ENCODE results near the gene MAPK1.
A peak's percentile ranks its signal among the peaks of the same experiment; 100 is the strongest.
"Not testable (repeated sequence)": the region's sequence is repeated elsewhere in the genome, so short reads cannot be mapped to it uniquely, and the experiment has no call there.

The MAPK1 gene

DNA sequence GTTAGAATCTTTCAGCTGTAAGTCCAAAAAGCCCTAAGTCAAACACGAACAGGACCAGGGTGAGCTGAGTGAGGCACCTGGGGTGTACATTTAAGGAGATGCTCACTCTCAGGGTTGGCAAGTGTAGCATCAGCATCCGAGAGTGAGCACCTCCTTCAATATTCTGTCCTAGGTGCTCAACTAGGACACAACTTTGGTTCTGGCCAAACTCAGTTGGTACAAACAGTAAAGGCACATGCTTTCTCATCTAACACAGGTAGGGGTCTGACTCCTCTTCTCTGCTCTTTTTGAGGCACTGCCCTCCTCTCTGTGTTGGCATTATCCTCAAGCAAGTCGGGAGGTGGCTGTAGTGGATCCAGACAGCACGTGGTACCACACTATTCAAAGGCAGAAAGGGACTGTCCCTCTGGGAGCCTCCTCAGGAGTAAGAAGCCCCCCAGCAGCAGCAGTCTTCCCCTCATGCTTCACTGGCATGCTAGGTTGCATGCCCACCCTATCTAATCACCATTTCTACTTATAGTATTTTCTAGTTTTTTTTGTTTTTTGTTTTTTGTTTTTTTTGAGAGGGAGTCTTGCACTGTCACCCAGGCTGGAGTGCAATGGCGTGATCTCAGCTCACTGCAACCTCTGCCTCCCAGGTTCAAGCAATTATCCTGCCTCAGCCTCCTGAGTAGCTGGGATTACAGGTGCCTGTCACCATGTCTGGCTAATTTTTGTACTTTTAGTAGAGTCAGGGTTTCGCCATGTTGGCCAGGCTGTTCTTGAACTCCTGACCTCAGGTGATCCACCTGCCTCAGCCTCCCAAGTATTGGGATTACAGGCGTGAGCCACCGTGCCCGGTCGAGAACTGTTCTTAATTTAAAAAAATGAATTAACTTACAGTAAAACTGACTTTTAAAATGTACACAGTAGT is 14.7 kb upstream of the MAPK1 start:
- DNase-seq = no peak

DNA sequence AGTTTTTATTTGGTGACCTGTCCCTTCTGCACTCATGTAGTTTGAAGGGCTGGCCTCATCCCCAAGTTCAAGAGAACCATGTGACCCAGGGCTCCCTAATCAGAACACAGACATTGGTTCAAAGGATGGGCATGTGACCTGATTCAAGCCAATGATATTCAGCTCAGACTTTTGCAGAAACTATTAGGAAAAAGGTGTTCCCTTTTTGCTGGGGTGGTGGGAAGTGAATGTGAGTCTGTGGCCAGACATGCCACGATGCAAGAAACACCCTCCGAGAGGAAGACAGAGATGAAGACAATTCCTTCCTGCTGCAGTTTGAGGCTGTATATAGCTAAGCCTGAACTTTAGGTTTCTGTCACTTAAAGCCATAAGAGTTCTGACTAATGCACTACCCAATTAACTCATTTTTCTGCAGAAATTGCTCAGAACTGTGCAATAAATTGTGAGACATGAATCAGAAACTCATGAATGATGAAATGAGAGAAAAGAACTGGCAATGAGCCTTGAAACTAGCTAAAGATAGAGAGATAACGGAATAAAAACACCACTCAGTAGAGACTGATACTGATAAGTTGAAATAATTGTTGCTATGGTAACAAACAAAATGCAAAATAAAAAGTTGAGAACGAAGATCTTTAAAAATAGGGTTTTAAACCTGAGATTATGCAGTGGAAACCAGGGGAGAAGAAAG is 9.2 kb upstream of the MAPK1 start:
- DNase-seq = peak; percentile 16 to 35

DNA sequence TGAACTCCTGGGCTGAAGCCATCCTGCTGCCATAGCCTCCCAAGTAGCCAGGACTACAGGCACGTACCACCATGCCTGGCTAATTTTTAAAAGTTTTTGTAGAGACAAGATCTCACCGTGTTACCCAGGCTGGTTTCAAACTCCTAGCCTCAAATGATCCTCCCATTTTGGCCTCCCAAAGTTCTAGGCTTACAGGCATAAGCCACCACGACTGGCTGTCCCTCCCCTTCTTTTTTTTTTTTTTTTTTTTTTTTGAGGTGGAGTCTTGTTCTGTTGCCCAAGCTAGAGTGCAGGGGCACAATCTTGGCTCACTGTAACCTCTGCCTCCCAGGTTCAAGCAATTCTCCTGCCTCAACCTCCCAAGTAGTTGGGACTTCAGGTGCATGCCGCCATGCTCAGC is 7.5 kb upstream of the MAPK1 start:
- not testable (repeated sequence) for DNase-seq

DNA sequence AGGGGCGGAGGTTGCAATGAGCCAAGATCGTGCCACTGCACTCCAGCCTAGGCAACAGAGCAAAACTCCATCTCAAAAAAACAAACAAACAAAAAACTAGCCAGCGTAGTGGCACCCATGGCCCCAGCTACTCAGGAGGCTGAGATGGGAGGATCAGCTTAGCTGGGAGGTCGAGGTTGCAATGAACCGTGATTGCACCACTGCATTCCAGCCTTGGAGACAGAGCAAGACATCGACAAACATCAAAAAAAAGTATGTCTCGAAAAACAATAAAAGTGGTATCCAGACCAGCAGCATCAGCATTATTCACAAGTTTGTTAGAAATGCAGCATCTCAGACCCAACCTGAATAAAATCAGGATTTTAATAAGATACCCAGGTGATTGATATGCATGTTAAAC is 6.2 kb upstream of the MAPK1 start:
- DNase-seq = no peak

DNA sequence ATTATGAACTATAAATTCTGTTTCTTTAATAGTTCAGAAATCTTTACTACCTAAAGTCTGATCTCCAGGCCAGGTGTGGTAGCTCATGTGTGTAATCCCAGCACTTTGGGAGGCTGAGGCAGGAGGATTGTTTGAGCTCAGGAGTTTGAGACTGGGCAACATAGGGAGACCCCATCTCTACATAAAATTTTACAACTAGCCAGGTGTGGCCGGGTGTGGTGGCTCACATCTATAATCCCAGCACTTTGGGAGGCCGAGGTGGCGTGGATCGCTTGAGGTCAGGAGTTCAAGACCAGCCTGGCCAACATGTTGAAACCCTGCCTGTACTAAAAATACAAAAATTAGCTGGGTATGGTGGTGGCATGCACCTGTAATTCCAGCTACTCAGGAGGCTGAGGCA is 5.3 kb upstream of the MAPK1 start:
- not testable (repeated sequence) for DNase-seq

DNA sequence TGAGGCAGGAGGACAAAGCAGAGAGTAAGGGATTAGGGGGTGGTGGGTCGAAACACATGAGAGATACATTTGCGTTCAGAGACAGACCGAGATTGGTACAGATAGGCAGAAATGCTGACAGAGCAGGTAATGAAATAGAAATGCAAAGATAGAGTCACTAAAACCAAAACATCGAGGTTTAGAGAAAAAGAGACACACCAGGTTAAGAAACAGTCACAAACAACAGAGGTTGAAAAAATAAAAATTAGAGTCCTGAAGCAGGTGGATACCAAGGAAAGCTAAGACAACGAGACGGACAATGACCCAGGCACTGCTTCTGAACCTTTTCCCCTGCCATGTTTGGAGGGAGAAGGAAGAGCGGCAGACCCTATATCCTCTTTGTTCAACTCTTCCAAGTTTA is 1.2 kb upstream of the MAPK1 start:
- DNase-seq = no peak

DNA sequence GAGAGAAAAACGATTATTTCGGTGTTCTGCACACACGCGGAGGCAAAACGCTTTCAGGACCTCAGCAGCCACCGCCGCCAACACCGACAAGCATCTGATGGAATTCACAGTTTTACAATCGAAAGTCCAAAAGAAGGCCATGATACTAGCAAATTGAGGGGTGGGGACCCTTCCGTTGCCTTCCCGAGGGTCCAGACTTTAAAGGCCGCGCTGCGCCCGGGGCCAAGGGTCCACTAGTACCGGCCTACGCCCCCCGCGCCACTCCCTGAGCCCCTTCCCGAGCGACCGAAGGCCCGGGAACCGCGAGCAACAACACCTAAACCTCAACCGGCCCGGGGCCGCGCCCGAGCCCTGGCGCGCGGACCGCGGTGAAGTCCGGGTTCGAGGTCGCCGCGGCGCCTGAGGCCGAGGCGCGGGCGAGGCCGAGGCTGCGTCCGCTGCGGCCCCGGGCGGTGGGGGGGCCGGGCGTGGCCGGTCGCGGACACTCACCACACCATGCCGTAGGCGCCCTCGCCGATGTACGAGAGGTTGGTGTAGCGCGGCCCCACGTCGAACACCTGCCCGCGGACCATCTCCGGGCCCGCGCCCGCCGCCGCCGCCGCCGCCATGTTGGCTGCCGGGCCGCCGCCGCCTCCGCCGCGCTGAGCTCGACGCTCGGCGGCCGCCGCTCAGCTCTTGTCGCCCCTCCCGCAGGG is 465 bp downstream of the MAPK1 start:
- peak in 1 of 2 experiments; percentile 14 for DNase-seq

DNA sequence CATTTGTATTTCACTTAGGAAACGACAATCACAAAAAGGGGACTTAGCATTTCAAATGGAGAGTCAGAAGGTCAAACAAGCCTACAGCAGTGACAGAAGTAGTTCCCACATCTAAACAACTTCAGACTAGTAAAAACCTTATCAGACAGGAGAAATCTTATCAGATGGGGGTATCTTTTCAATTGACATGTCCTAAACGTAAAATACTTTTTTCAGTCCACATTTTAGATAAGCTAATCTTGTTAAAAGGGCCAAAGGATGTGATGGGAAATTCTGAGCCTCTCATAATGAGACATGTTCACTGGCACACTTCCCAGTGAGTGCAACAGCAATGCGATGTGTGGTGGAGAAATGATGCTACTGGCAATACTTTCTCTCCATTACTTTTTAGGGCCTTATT is 2.4 kb downstream of the MAPK1 start:
- DNase-seq = peak; percentile 19 to 44

DNA sequence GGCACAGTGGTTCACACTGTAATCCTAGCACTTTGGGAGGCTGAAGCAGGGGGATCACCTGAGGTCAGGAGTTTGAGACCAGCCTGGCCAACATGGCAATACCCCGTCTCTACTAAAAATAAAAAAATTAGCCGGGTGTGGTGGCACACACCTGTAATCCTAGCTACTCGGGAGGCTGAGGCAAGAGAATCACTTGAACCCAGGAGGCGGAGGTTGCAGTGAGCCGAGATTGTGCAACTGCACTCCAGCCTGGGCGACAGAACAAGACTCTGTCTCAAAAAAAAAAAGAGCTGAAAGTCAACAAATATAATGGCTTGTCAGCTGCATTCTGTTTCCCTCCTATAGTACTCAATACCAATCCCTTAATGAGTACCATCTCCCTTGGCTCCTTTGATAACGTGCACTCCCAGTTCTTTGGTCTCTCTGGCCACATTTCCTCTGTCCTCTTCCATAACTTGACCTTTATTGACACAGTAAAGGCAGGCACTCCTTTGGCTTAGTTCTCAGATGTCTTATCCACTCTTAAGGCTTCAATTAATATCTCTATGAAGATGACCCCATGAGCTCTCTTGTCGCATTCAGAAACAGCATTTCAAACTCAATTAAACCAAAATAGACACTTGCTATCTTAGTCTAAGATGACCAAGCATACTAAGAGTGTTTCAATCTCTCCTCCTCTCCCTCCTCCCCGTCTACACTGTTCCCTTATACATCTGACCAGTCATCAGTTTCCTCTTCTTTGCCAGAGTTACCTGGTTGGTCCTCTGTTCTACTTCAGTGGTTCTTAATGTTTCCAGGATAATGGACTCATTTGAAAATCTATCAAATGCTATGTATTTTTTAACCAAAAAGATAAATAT is 4.8 kb downstream of the MAPK1 start:
- DNase-seq = no peak

DNA sequence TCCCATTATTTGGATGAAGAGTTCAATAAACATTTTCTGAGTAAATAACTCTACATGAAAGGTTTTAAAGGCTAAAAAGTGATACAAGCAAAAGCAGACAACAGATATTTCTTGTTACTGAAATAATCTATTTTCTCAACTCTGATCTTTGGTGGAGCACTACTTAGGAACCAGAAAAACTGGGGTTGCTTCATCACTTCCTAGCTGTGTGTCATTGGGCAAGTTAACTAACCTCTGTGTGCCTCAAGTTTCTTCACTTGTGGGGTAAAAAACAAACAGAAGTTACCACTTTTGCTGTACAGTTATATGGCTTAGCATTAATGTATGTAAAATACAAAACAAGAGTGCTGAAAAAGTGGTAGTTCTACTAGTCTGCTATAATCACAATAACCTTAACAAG is 5.6 kb downstream of the MAPK1 start:
- DNase-seq = peak; percentile 64 to 70

DNA sequence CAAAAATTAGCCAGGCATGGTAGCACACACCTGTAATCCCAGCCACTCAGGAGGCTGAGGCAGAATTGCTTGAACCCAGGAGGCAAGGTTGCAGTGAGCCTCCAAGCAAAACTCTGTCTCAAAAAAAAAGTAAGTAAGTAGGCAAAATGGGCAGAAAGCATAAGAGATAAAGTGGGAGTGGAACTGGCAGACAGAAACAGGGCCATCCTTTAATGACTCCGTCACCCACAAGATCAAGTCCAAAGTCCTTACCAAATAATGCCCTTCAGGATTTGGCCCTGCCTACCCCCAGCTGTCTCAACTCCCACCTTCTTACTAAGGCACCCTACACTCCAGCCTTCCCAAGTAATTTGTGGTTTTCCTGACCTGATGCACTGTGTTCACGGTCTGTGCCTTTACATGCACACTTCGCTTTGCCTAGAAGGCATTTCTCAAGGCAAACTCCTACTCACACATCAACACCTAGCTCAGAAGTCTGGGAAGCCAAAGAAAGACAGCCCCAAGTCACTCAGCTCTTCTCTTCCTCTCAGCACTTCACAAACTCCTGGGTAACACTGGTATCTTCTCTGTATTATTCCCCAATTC is 6.1 kb downstream of the MAPK1 start:
- no peak for DNase-seq

DNA sequence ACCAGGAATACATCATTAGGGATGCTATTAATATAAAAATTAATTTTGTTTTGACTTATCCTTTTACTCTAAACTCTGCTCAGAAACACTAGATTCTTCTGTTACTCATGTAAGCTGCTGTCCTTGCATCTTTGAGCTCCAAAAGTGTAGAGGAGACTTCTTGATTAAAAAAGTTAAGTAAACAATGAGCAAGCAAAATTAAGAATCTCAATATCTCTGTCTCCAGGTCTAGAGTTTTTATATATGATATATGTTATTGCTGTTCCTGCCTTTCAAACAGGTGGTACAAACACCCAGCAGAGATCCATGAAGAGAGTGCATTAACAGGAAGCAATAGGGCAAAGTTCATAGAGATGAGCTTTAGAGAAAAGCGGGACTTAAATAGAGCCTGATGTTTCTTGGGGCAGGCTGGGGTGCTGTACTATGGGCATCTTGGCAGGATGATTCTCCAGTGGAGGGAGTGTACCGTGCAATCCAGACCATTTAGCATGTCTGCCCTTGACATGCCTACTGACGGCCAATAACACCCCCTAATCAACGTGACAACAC is 6.9 kb downstream of the MAPK1 start:
- DNase-seq = no peak

DNA sequence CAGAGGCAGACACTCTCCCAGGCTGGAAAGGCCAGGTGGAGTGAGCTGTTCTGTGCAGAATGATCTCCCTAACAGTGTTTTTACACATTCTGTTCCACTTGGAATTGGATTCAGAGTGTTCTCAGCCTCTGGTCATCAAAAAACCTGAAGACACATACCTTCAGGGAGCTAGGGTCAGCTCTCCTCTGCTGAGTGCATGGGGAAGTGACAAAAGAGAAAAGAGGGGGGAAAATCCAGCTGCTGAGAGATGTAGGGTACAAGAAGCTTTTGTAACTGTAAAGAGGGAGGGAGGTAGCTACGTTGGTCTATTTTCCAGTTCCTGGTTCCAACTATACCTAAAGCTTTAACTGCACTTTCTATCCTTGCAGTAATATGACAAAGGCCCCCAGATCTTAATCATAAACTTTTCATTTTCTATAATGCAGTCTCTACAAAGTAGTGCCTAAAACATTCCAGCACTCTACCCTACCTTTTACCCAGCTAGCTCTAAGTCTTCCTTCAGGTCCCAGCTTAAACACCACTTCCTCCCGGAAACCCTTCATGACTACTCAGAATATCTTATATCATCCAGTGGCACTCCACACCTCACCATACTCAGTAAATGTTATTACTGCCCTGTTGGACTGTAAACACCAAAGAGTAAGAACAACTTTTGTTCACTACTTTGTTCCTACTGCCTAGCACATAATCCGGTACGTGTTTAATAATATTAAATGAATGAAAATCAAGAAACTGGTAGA is 9.2 kb downstream of the MAPK1 start:
- DNase-seq = peak in 1 of 2 experiments; percentile 2

DNA sequence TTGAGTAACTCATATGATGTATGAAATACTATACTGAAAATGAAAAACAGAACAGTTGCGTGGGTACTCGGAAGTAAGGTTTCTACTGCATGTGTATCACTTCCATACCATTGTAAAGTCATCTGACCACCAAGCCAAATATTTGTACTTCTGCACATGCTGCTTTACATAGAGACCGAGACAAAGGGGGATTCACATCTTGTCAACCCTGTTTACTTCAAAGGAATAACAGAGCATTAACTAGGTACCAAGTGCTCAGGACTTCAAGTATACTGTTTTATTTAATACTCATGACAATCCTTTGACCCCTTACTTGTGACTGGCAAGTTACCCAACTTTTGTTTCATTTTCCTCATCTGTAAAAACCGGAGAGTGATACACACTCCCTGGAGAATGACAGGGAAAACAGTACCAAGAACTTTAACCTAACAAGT is 9.9 kb downstream of the MAPK1 start:
- DNase-seq = no peak

DNA sequence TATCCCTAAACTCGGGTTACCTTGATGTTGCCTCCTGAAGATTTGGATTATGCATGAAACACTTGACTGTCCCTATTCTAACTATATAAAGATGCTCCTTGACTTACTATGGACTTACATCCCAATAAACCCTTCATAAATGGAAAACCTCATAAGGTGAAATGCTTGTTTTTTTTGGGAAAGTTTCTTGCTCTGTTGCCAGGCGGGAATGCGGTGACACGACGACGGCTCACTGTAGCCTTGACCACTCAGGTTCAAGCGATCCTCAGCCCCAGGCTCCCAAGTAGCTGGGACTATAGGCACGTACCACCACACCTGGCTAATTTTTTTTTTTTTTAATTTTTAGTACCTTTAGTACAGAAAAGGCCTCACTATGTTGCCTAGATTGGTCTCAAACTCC is 10.6 kb downstream of the MAPK1 start:
- no peak for DNase-seq

DNA sequence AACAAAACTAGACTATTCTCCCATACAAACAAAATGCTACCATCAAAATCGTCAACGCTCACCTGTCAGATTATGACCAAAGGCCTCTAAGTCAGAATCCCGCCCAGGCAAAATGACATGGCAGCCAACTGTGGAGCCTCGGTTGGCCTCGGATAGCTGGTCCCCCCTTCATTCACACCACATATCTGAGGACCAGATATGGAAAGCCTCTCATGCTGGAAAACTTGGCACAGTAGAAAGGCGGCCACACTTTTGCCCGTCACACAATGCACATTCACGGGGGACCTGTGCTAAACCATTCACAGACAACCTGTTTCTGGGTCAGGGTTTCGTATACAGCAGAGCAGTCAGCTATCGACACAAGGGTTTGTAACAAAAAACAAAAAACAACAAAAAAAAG is 11.2 kb downstream of the MAPK1 start:
- DNase-seq = no peak

DNA sequence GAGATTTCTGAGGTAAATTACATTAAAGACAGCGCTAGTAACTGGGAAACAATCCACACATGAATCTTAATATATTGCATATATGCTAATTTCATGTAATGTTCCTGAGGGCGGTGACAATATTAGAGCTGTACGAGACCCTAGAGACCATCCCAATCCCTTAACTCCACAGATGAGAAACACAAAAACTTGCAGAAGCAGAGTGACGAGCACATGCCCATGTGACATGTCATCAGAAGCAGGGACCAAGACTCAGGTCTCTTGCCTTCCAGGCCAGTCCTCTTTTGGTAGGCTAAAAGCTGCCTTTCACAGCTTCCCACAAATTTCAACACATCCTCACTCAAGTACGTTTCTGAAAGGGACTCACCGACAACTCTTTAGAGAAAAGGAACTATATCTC is 11.8 kb downstream of the MAPK1 start:
- peak; percentile 78 to 84 for DNase-seq

DNA sequence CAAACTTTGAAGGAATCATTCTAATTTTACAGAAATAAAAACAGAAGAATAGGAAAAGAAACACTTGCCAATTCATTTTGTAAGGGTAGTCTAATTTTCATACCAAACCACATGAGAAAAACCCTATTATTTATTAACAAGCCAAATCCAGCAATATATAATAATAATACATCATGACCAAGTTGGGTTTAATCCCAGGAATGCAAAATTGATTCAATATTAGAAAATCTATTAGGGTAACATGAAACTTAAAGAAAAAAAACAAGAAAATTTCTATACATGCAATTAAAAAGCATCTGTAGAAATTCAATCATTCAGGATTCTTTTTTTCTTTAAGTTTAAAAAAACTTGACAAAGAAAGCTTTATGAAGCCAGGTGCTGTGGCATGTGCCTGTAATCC is 16.8 kb downstream of the MAPK1 start:
- no peak for DNase-seq

DNA sequence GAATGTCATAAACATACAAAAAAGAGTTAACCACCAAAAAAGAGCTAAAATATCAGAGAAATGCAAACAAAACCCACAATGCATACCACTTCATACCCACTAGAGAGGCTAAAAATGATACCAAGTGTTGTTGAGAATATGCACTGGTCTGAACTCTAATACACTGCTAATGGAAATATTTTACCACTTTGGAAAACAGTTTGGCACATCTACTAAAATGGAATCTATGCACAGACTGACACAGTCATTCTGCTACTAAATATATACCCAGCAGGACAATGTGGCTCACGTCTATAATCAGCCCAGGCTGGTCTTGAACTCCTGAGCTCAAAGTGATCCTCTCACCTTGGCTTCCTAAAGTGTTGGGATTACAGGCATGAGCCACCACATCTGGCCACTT is 18.0 kb downstream of the MAPK1 start:
- no peak for DNase-seq

DNA sequence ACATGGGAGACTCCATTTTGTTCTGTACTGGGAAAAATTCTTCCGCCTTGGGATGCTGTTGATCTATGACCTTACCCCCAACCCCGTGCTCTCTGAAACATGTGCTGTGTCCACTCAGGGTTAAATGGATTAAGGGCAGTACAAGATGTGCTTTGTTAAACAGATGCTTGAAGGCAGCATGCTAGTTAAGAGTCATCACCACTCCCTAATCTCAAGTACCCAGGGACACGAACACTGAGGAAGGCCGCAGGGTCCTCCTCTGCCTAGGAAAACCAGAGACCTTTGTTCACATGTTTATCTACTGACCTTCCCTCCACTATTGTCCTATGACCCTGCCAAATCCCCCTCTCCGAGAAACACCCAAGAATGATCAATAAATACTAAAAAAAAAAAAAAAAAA is 19.4 kb downstream of the MAPK1 start:
- DNase-seq = not testable (repeated sequence)
